HepG2 (cell line): ENCODE results near the gene TMEM187. TPM values are rescaled to one million over a fixed set of nuclear protein-coding genes. Genes with fewer than 3 reads are reported as not detected.

Experiments
- BCLAF1 ChIP-seq: fragments of 450-650 bp; IDR thresholded peaks from 2 replicates; pipeline ENCODE4 v1.6.1; 2017; ENCODE audit warnings: mild to moderate bottlenecking
- CENPX ChIP-seq: sonication (generic); formaldehyde crosslinking; IDR thresholded peaks from 2 replicates; pipeline ENCODE4 v1.9.0; 2021; ENCODE audit warnings: mild to moderate bottlenecking, missing genetic modification reagents, moderate library complexity
- CHCHD3 ChIP-seq: sonication (generic); formaldehyde crosslinking; IDR thresholded peaks from 2 replicates; pipeline ENCODE4 v1.8.0; 2022; ENCODE audit warnings: mild to moderate bottlenecking, missing genetic modification reagents, moderate library complexity
- FOXJ3 ChIP-seq: sonication (generic); formaldehyde crosslinking; IDR thresholded peaks from 2 replicates; pipeline ENCODE4 v1.4.0; 2020; ENCODE audit warnings: missing genetic modification reagents, mild to moderate bottlenecking, borderline replicate concordance
- FOXO4 ChIP-seq: sonication (generic); formaldehyde crosslinking; conservative IDR thresholded peaks from 2 replicates; pipeline ENCODE4 v1.8.1; 2023; ENCODE audit warnings: missing genetic modification reagents
- HBP1 ChIP-seq: IDR thresholded peaks from 2 replicates; pipeline ENCODE4 v1.6.1; 2016; ENCODE audit warnings: low read depth, control low read depth
- HDAC6 ChIP-seq: fragments of 200-600 bp; sonication (generic); IDR thresholded peaks from 2 replicates; pipeline ENCODE4 v1.7.0; 2017; ENCODE audit warnings: mild to moderate bottlenecking, antibody characterized with exemption, low read length, low read depth
- HIC2 ChIP-seq: sonication (generic); formaldehyde crosslinking; IDR thresholded peaks from 2 replicates; pipeline ENCODE4 v1.9.0; 2022; ENCODE audit warnings: low read depth, missing genetic modification reagents
- PBX2 ChIP-seq: IDR thresholded peaks from 2 replicates; pipeline ENCODE4 v1.6.1; 2016; ENCODE audit warnings: control low read depth
- RARA ChIP-seq: IDR thresholded peaks from 2 replicates; pipeline ENCODE4 v1.6.1; 2016; ENCODE audit warnings: missing genetic modification reagents, missing compliant biosample characterization
- RFXANK ChIP-seq: IDR thresholded peaks from 2 replicates; pipeline ENCODE4 v1.6.1; 2016
- SPEN ChIP-seq: sonication (generic); formaldehyde crosslinking; IDR thresholded peaks from 2 replicates; pipeline ENCODE4 v1.5.1; 2020; ENCODE audit warnings: low read depth, mild to moderate bottlenecking, missing genetic modification reagents
- TAF15 ChIP-seq: fragments of 200-400 bp; formaldehyde crosslinking; IDR thresholded peaks from one replicate; pipeline ENCODE4 v1.6.1; 2018; ENCODE audit warnings: mild to moderate bottlenecking, low read depth, low read length; ENCODE audit not compliant: poor library complexity, severe bottlenecking
- ZKSCAN1 ChIP-seq: fragments of 150-350 bp; IDR thresholded peaks from 2 replicates; pipeline ENCODE4 v1.6.1; 2014; ENCODE audit warnings: low read length
- ZNF160 ChIP-seq: sonication (generic); formaldehyde crosslinking; IDR thresholded peaks from 2 replicates; pipeline ENCODE4 v1.8.0; 2022; ENCODE audit warnings: mild to moderate bottlenecking, inconsistent platforms, missing genetic modification reagents
- ZNF362 ChIP-seq: sonication (generic); formaldehyde crosslinking; IDR thresholded peaks from 2 replicates; pipeline ENCODE4 v1.4.0; 2020; ENCODE audit warnings: missing genetic modification reagents, mild to moderate bottlenecking, borderline replicate concordance
- ZNF597 ChIP-seq: sonication (generic); formaldehyde crosslinking; IDR thresholded peaks from 2 replicates; pipeline ENCODE4 v1.5.0; 2020; ENCODE audit warnings: missing genetic modification reagents
- ZNF629 ChIP-seq: sonication (generic); formaldehyde crosslinking; conservative IDR thresholded peaks from 2 replicates; pipeline ENCODE4 v1.5.0; 2020; ENCODE audit warnings: missing genetic modification reagents
- polyA plus RNA-seq, 8 experiments: library from polyadenylated mRNA; depleted of rRNA in 3 of 8; stranded (reverse) in 7 of 8; unstranded in 1 of 8; fragments of >200 nt; fragmentation: Illumina TruSeq in 4 of 8; extraction: Trizol in 4 of 8; gene quantifications; 2 replicates each; pipeline versions ENCODE4 v1.2.1 to v1.2.3, GENCODE V29; 2011 to 2016; ENCODE audit warnings: low read depth in 4 of 8, missing spikeins in 1 of 8, mixed read lengths in 1 of 8; ENCODE audit not compliant: insufficient read depth in 1 of 8
- total RNA-seq, 5 experiments: library from RNA; depleted of rRNA; stranded (reverse); fragments of >200 nt; fragmentation: Illumina TruSeq; extraction: Trizol; gene quantifications; 2 replicates each; pipeline ENCODE4 v1.2.3, GENCODE V29; 2016; ENCODE audit warnings: low read depth in 1 of 5

Gene TMEM187
- total and polyA plus RNA-seq, 2 of the 13 experiments (the other 11 are each of a cell fraction or from before 2014, with no cell fraction given), result 2.2 to 6.2 TPM

- TF ChIP-seq FOXO4 (CRISPR knock-in tag) (no peak), ZNF629 (no peak), ZNF597 (CRISPR knock-in tag) (no peak), RARA (CRISPR knock-in tag) (peak; percentile 86), CHCHD3 (CRISPR knock-in tag) (no peak), SPEN (CRISPR knock-in tag) (0 out of 2 replicates have a peak, but pooled peaks have one; percentile 32), BCLAF1 (no peak), HDAC6 (no peak), HIC2 (CRISPR knock-in tag) (peak; percentile 89; the same call in 1 of the 2 replicates), ZNF160 (no peak), CENPX (CRISPR knock-in tag) (no peak), PBX2 (no peak), ZKSCAN1 (no peak), RFXANK (CRISPR knock-in tag) (no peak), FOXJ3 (CRISPR knock-in tag) (no peak), TAF15 (no peak), ZNF362 (CRISPR knock-in tag) (peak; percentile 86), HBP1 (no peak)
Observed at GRCh38 chrX:153926858-153927671, 45.5 kb upstream of the TMEM187 start (continued).
